ENCODE results near the gene LASP1NB.
"Not testable (repeated sequence)": the region's sequence is repeated elsewhere in the genome, so short reads cannot be mapped to it uniquely, and the experiment has no call there.

DNA sequence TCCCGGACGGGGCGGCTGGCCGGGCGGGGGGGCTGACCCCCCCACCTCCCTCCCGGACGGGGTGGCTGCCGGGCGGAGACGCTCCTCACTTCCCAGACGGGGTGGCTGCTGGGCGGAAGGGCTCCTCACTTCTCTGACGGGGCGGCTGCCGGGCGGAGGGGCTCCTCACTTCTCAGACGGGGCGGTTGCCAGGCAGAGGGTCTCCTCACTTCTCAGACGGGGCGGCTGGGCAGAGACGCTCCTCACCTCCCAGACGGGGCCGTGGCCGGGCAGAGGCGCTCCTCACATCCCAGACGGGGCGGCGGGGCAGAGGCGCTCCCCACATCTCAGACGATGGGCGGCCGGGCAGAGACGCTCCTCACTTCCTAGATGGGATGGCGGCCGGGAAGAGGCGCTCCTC, 5.4 kb downstream of the LASP1NB start:
- TF ChIP-seq, protein P1, sequence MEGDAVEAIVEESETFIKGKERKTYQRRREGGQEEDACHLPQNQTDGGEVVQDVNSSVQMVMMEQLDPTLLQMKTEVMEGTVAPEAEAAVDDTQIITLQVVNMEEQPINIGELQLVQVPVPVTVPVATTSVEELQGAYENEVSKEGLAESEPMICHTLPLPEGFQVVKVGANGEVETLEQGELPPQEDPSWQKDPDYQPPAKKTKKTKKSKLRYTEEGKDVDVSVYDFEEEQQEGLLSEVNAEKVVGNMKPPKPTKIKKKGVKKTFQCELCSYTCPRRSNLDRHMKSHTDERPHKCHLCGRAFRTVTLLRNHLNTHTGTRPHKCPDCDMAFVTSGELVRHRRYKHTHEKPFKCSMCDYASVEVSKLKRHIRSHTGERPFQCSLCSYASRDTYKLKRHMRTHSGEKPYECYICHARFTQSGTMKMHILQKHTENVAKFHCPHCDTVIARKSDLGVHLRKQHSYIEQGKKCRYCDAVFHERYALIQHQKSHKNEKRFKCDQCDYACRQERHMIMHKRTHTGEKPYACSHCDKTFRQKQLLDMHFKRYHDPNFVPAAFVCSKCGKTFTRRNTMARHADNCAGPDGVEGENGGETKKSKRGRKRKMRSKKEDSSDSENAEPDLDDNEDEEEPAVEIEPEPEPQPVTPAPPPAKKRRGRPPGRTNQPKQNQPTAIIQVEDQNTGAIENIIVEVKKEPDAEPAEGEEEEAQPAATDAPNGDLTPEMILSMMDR (IDR thresholded peaks at IDR 0.05) = not testable (repeated sequence)
- TF ChIP-seq EP300 (IDR thresholded peaks at IDR 0.05; ENCODE audit: borderline replicate concordance in 1 of 2, low read depth in 1 of 2, low read length in 1 of 2); FOSL2 (IDR thresholded peaks at IDR 0.05; ENCODE audit: borderline replicate concordance, low read depth); FOXM1 (IDR thresholded peaks at IDR 0.05; ENCODE audit: low read depth); POLR2AphosphoS5 (IDR thresholded peaks at IDR 0.05; ENCODE audit: low read depth, low read length); SIN3A (IDR thresholded peaks at IDR 0.05; ENCODE audit: borderline replicate concordance, low read depth, low read length); RAD21 (IDR thresholded peaks at IDR 0.05; ENCODE audit: low read length): not testable (repeated sequence)
- TF ChIP-seq, protein P2, sequence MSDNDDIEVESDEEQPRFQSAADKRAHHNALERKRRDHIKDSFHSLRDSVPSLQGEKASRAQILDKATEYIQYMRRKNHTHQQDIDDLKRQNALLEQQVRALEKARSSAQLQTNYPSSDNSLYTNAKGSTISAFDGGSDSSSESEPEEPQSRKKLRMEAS (IDR thresholded peaks at IDR 0.05; ENCODE audit: low read depth) = not testable (repeated sequence)

Measured in SK-N-SH (cell line).